ENCODE data around the gene MARVELD1. TPM values are rescaled to one million over a fixed set of nuclear protein-coding genes. Genes with fewer than 3 reads are reported as not detected.

MARVELD1 gene
- total RNA-seq, 1 experiment from 2014 or later = 40.1 TPM

DNA sequence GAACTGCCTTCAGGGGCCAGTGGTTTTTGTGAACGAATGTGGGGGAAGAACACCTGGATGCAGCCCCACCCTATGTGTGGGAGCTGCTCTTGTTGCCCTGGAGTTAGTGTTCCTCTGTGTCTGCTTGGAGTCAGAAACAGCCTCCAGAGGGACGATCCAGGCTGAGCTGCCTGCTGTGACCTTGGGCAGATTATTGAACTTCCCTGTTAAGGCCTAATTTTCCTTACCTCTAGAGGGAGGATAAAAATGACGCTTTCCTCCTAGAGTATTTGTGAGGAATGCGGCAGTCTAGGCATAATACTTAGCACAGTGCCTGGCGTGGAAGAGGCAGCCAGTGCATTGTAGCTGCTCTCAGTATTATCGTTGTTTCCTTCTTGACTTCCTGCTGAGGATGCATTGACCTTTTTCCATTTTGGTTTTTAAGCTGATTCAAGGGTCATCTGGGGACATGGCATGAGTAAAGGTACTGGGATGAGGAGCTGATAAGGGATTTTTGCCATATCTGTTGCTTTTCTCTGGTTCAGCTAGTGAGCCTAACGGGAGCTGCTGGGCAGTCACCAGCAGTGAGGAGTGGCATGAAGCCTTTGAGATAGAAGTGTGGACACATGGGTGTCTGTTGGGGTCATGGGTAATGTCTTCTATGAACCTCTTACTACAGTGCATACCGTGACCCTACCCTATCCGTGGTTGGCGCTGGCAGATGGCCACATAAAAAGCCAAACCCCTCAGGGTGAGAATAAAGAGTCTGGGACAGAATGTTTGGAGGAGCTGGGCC lies 29.8 kb downstream of the MARVELD1 start:
- DNase-seq = no peak
- Histone ChIP-seq H3K9me2 (ENCODE audit: insufficient read depth) (no peaks in the 10 kb centered on the region), H3K27ac (no peak overlapping the region), H3K4me3 (no peak overlapping the region), H3K4me1 (replicated peaks; ENCODE audit: insufficient read depth) (peaks cover 3% of the 10 kb centered on the region; the same call in 1 of the 2 replicates), H3K79me2 (ENCODE audit: low read depth) (peaks cover 23% of the 10 kb centered on the region), H3K27me3 (ENCODE audit: insufficient read depth, low read depth) (no peaks in the 10 kb centered on the region), H3K36me3 (ENCODE audit: low read depth) (0 out of 2 replicates have a peak, but pooled peaks cover 5% of the 10 kb centered on the region), H3K9me3 (ENCODE audit: insufficient read depth, low read depth) (no peaks in the 10 kb centered on the region), H3F3A (ENCODE audit: insufficient read depth, low read depth) (no peaks in the 10 kb centered on the region), H4K20me1 (ENCODE audit: insufficient read depth) (no peaks in the 10 kb centered on the region; the same call in none of the 2 replicates), H2AFZ (no peak overlapping the region), H3K4me2 (no peak overlapping the region)
- BruUV-seq (replicated peaks) = no TSS peak
- CTCF ChIA-PET = no interaction called here
- intact Hi-C loops (cut with micrococcal nuclease; ENCODE audit: unreplicated experiment) = no loop called here
- POLR2A ChIA-PET (ENCODE audit: unreplicated experiment) = interaction anchor here (0.7 kb wide), 1 partner anchor 59 kb away, joined by 3 read pairs; no protein-coding TSS in a partner anchor
- TF ChIP-seq, protein P1, sequence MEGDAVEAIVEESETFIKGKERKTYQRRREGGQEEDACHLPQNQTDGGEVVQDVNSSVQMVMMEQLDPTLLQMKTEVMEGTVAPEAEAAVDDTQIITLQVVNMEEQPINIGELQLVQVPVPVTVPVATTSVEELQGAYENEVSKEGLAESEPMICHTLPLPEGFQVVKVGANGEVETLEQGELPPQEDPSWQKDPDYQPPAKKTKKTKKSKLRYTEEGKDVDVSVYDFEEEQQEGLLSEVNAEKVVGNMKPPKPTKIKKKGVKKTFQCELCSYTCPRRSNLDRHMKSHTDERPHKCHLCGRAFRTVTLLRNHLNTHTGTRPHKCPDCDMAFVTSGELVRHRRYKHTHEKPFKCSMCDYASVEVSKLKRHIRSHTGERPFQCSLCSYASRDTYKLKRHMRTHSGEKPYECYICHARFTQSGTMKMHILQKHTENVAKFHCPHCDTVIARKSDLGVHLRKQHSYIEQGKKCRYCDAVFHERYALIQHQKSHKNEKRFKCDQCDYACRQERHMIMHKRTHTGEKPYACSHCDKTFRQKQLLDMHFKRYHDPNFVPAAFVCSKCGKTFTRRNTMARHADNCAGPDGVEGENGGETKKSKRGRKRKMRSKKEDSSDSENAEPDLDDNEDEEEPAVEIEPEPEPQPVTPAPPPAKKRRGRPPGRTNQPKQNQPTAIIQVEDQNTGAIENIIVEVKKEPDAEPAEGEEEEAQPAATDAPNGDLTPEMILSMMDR (conservative IDR thresholded peaks at IDR 0.05) = no peak
- TF ChIP-seq EZH2 (IDR thresholded peaks at IDR 0.05; ENCODE audit: low read depth) = no peak

GRCh38 chr10:97744405-97745035 lies 31.0 kb downstream of the MARVELD1 start:
- no peak for DNase-seq

GRCh38 chr10:97747573-97747972 lies 34.0 kb downstream of the MARVELD1 start:
- Histone ChIP-seq H3F3A (ENCODE audit: insufficient read depth, low read depth) (no peaks in the 10 kb centered on the region), H3K79me2 (ENCODE audit: low read depth) (no peaks in the 10 kb centered on the region), H3K4me1 (replicated peaks; ENCODE audit: insufficient read depth) (no peaks in the 10 kb centered on the region), H3K4me3 (no peak overlapping the region), H2AFZ (no peak overlapping the region), H3K27ac (no peak overlapping the region), H3K4me2 (no peak overlapping the region), H4K20me1 (ENCODE audit: insufficient read depth) (no peaks in the 10 kb centered on the region; the same call in 1 of the 2 replicates), H3K9me3 (ENCODE audit: insufficient read depth, low read depth) (no peaks in the 10 kb centered on the region), H3K27me3 (ENCODE audit: insufficient read depth, low read depth) (no peaks in the 10 kb centered on the region), H3K36me3 (ENCODE audit: low read depth) (0 out of 2 replicates have a peak, but pooled peaks cover 6% of the 10 kb centered on the region), H3K9me2 (ENCODE audit: insufficient read depth) (no peaks in the 10 kb centered on the region)
- CTCF ChIA-PET = no interaction called here
- DNase-seq = no peak
- intact Hi-C loops (cut with micrococcal nuclease; ENCODE audit: unreplicated experiment) = no loop called here
- TF ChIP-seq, protein P1 (conservative IDR thresholded peaks at IDR 0.05) = no peak
- no peak for TF ChIP-seq EZH2 (IDR thresholded peaks at IDR 0.05; ENCODE audit: low read depth)
- POLR2A ChIA-PET (ENCODE audit: unreplicated experiment) = no interaction called here
- BruUV-seq (replicated peaks) = no TSS peak

More at GRCh38 chr10:97744405-97745035, 31.0 kb downstream of the MARVELD1 start:
- Histone ChIP-seq H3K9me3 (ENCODE audit: insufficient read depth, low read depth) (no peaks in the 10 kb centered on the region), H3K27ac (no peak overlapping the region), H2AFZ (no peak overlapping the region), H3K4me2 (no peak overlapping the region), H4K20me1 (ENCODE audit: insufficient read depth) (no peaks in the 10 kb centered on the region; the same call in none of the 2 replicates), H3K4me3 (no peak overlapping the region), H3K36me3 (ENCODE audit: low read depth) (0 out of 2 replicates have a peak, but pooled peaks cover 10% of the 10 kb centered on the region), H3K4me1 (replicated peaks; ENCODE audit: insufficient read depth) (no peaks in the 10 kb centered on the region), H3K9me2 (ENCODE audit: insufficient read depth) (no peaks in the 10 kb centered on the region), H3K79me2 (ENCODE audit: low read depth) (peaks cover 14% of the 10 kb centered on the region), H3K27me3 (ENCODE audit: insufficient read depth, low read depth) (no peaks in the 10 kb centered on the region), H3F3A (ENCODE audit: insufficient read depth, low read depth) (no peaks in the 10 kb centered on the region)
- intact Hi-C loops (cut with micrococcal nuclease; ENCODE audit: unreplicated experiment) = no loop called here
- no TSS peak for BruUV-seq (replicated peaks)
- TF ChIP-seq, protein P1 (conservative IDR thresholded peaks at IDR 0.05) = no peak
- CTCF ChIA-PET = no interaction called here
- POLR2A ChIA-PET (ENCODE audit: unreplicated experiment) = interaction anchor here (0.6 kb wide), 1 partner anchor 341 kb away, joined by 3 read pairs; no protein-coding TSS in a partner anchor

Data from PC-9 (cell line).